Measurements from ENCODE around the gene BTG2.

The BTG2 gene

GRCh38 chr1:203317429-203318228 lies 12.3 kb downstream of the BTG2 start:
- DNase-seq, result no peak
- H3K9me3 ChIP-seq (ENCODE audit: control insufficient read depth, low read length), result no peaks in the 10 kb centered on the region
- H3K4me1 ChIP-seq (ENCODE audit: control insufficient read depth, insufficient read depth, low read length, poor library complexity, severe bottlenecking), result peaks cover 31% of the 10 kb centered on the region
- H3K27me3 ChIP-seq (replicated peaks; ENCODE audit: control insufficient read depth, insufficient read depth, low read length, poor library complexity, severe bottlenecking), result no peaks in the 10 kb centered on the region
- no peak overlapping the region for H3K27ac ChIP-seq (ENCODE audit: insufficient read depth, low read length, poor library complexity, severe bottlenecking)
- H3K4me3 ChIP-seq (ENCODE audit: insufficient read depth, low read depth, low read length, poor library complexity, severe bottlenecking), result no peak overlapping the region
- H3K36me3 ChIP-seq (ENCODE audit: control insufficient read depth, insufficient read depth, low read length), result no peaks in the 10 kb centered on the region

- H3K27ac ChIP-seq (ENCODE audit: insufficient read depth, low read length, poor library complexity, severe bottlenecking), result no peak overlapping the region
- peaks cover 36% of the 10 kb centered on the region for H3K4me1 ChIP-seq (ENCODE audit: control insufficient read depth, insufficient read depth, low read length, poor library complexity, severe bottlenecking)
- no peaks in the 10 kb centered on the region for H3K9me3 ChIP-seq (ENCODE audit: control insufficient read depth, low read length)
- H3K27me3 ChIP-seq (replicated peaks; ENCODE audit: control insufficient read depth, insufficient read depth, low read length, poor library complexity, severe bottlenecking), result no peaks in the 10 kb centered on the region
- no peak overlapping the region for H3K4me3 ChIP-seq (ENCODE audit: insufficient read depth, low read depth, low read length, poor library complexity, severe bottlenecking)
- no peaks in the 10 kb centered on the region for H3K36me3 ChIP-seq (ENCODE audit: control insufficient read depth, insufficient read depth, low read length)
- no peak for DNase-seq
These were observed 12.9 kb downstream of the BTG2 start for GRCh38 chr1:203318229-203318517.

- Histone ChIP-seq H3K27ac (ENCODE audit: insufficient read depth, low read length, poor library complexity, severe bottlenecking) (peak overlapping the region; percentile 99), H3K36me3 (ENCODE audit: control insufficient read depth, insufficient read depth, low read length) (no peaks in the 10 kb centered on the region), H3K4me3 (ENCODE audit: insufficient read depth, low read depth, low read length, poor library complexity, severe bottlenecking) (no peak overlapping the region), H3K4me1 (ENCODE audit: control insufficient read depth, insufficient read depth, low read length, poor library complexity, severe bottlenecking) (peaks cover 61% of the 10 kb centered on the region), H3K27me3 (replicated peaks; ENCODE audit: control insufficient read depth, insufficient read depth, low read length, poor library complexity, severe bottlenecking) (no peaks in the 10 kb centered on the region), H3K9me3 (ENCODE audit: control insufficient read depth, low read length) (no peaks in the 10 kb centered on the region)
- DNase-seq, result peak; percentile 65 to 73 (median 68)
These were observed 15.4 kb downstream of the BTG2 start for GRCh38 chr1:203320591-203321272.

DNA sequence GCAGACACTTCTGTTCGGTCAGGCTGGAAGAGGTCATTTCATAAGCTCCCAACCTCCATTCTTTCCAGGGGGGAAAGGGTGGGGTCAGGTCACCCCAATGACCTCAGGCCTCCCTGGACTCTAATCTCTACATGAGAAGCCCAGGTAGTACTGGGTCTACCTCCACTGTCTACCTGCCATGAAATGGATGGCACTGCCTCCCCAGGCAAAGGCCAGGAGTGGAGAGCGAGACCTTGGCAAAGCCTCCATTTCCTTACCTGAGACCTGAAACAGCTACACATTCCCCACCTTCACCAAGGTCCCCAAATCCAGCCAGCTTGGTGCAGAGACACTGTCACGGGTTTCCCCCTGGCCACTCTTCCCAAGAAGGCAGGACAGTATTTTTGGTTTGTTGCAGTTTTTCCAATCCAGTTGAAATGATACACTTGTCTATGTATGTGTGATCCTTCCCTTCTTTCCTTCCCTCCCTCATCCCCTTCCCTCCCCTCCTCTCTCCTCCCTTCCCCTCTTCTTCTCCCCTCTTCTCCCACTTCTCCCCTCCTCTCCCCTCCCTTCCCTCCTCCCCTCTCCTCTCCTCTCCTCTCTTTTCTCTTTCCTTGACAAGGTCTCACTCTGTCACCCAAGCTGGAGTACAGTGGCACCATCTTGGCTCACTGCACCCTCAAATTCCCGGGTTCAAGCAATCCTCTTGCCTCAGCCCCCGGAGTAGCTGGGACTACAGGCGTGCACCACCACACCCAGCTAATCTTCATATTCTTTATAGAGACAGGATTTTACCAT lies 16.1 kb downstream of the BTG2 start:
- Histone ChIP-seq H3K36me3 (ENCODE audit: control insufficient read depth, insufficient read depth, low read length) (no peaks in the 10 kb centered on the region), H3K9me3 (ENCODE audit: control insufficient read depth, low read length) (no peaks in the 10 kb centered on the region), H3K4me3 (ENCODE audit: insufficient read depth, low read depth, low read length, poor library complexity, severe bottlenecking) (no peak overlapping the region), H3K27me3 (replicated peaks; ENCODE audit: control insufficient read depth, insufficient read depth, low read length, poor library complexity, severe bottlenecking) (no peaks in the 10 kb centered on the region), H3K4me1 (ENCODE audit: control insufficient read depth, insufficient read depth, low read length, poor library complexity, severe bottlenecking) (peaks cover 68% of the 10 kb centered on the region), H3K27ac (ENCODE audit: insufficient read depth, low read length, poor library complexity, severe bottlenecking) (peak overlapping the region; percentile 99)
- DNase-seq, result no peak

- Histone ChIP-seq H3K9me3 (ENCODE audit: control insufficient read depth, low read length) (no peaks in the 10 kb centered on the region), H3K4me1 (ENCODE audit: control insufficient read depth, insufficient read depth, low read length, poor library complexity, severe bottlenecking) (peaks cover 78% of the 10 kb centered on the region), H3K36me3 (ENCODE audit: control insufficient read depth, insufficient read depth, low read length) (no peaks in the 10 kb centered on the region), H3K27ac (ENCODE audit: insufficient read depth, low read length, poor library complexity, severe bottlenecking) (peak overlapping the region; percentile 99), H3K4me3 (ENCODE audit: insufficient read depth, low read depth, low read length, poor library complexity, severe bottlenecking) (no peak overlapping the region), H3K27me3 (replicated peaks; ENCODE audit: control insufficient read depth, insufficient read depth, low read length, poor library complexity, severe bottlenecking) (no peaks in the 10 kb centered on the region)
- DNase-seq, result no peak
These were observed 17.3 kb downstream of the BTG2 start for GRCh38 chr1:203322500-203323179.

DNA sequence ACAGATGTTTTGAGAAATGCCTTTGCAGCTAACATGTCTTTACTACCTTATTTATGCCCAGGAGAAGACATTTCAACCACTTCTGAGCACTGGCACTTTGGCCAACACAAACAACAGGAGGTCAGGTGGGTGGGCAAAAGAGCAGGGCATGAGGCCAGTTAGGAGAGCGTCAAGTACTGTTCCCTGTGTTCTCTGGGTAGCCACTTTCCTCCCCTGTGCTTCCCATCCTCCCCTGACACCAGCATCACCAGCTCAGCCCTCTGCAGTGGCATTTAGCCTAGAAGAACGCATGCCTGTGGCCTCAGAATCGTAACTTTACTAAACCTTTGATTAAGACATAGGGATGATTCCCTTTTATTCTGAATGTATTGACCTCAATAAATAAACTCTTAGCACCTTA lies 18.3 kb downstream of the BTG2 start:
- H3K4me3 ChIP-seq (ENCODE audit: insufficient read depth, low read depth, low read length, poor library complexity, severe bottlenecking), result no peak overlapping the region
- H3K9me3 ChIP-seq (ENCODE audit: control insufficient read depth, low read length), result no peaks in the 10 kb centered on the region
- no peaks in the 10 kb centered on the region for H3K27me3 ChIP-seq (replicated peaks; ENCODE audit: control insufficient read depth, insufficient read depth, low read length, poor library complexity, severe bottlenecking)
- no peak for DNase-seq
- H3K4me1 ChIP-seq (ENCODE audit: control insufficient read depth, insufficient read depth, low read length, poor library complexity, severe bottlenecking), result peaks cover 81% of the 10 kb centered on the region
- H3K27ac ChIP-seq (ENCODE audit: insufficient read depth, low read length, poor library complexity, severe bottlenecking), result peak overlapping the region; percentile 99
- H3K36me3 ChIP-seq (ENCODE audit: control insufficient read depth, insufficient read depth, low read length), result no peaks in the 10 kb centered on the region

GRCh38 chr1:203324105-203325025 lies 19.0 kb downstream of the BTG2 start:
- Histone ChIP-seq H3K4me1 (ENCODE audit: control insufficient read depth, insufficient read depth, low read length, poor library complexity, severe bottlenecking) (peaks cover 81% of the 10 kb centered on the region), H3K9me3 (ENCODE audit: control insufficient read depth, low read length) (no peaks in the 10 kb centered on the region), H3K27ac (ENCODE audit: insufficient read depth, low read length, poor library complexity, severe bottlenecking) (peak overlapping the region; percentile 99), H3K36me3 (ENCODE audit: control insufficient read depth, insufficient read depth, low read length) (no peaks in the 10 kb centered on the region), H3K27me3 (replicated peaks; ENCODE audit: control insufficient read depth, insufficient read depth, low read length, poor library complexity, severe bottlenecking) (no peaks in the 10 kb centered on the region), H3K4me3 (ENCODE audit: insufficient read depth, low read depth, low read length, poor library complexity, severe bottlenecking) (peak overlapping the region; percentile 26)
- DNase-seq, result peak in 2 of 3 donors; percentile 15 to 51

DNA sequence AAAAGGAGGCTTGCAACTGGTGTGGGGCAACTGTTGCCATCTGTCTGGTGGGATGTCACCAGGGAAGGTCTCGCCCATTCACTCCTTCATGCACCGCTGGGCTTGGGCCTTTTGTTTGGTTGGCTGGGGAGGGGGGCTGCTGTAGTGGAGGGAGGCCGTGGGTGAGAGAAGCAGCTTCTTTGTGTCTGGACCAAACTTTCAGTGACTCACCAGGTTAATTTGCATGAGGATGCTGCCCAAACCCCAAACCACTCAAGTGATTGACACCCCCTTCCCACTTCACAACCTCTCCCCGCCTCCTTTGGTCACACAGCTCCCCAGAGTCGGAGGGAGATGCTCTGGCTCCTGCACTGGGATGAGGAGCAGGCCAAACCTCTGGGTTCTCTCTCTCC lies 19.7 kb downstream of the BTG2 start:
- peak overlapping the region; percentile 26 for H3K4me3 ChIP-seq (ENCODE audit: insufficient read depth, low read depth, low read length, poor library complexity, severe bottlenecking)
- peak; percentile 50 to 64 (median 54) for DNase-seq
- no peaks in the 10 kb centered on the region for H3K36me3 ChIP-seq (ENCODE audit: control insufficient read depth, insufficient read depth, low read length)
- H3K9me3 ChIP-seq (ENCODE audit: control insufficient read depth, low read length), result no peaks in the 10 kb centered on the region
- no peaks in the 10 kb centered on the region for H3K27me3 ChIP-seq (replicated peaks; ENCODE audit: control insufficient read depth, insufficient read depth, low read length, poor library complexity, severe bottlenecking)
- peak overlapping the region; percentile 99 for H3K27ac ChIP-seq (ENCODE audit: insufficient read depth, low read length, poor library complexity, severe bottlenecking)
- peaks cover 76% of the 10 kb centered on the region for H3K4me1 ChIP-seq (ENCODE audit: control insufficient read depth, insufficient read depth, low read length, poor library complexity, severe bottlenecking)

All from effector memory CD4-positive, alpha-beta T cell (primary cell).